ENCODE measurements around the gene OR2AE1.

Gene OR2AE1

DNA sequence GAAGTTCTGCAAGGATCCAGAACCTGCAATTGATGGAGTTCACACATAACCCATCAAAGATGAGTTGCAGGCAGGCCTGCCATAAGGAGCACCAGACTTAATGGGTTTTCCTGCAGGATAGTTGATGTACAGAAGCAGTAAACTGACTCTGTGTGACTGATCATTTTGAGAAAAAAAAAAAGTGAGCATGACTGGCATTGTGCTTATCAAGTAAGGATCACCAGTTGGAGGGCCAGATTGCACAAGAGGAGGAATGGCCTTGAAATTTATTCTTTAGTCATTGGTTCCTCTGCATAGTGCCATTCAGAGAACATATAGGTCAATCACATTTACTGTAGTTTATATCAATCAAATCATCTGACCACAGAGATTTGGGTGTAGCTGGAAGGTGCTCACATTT is 45.2 kb downstream of the OR2AE1 start:
- TF ChIP-seq, protein P1, sequence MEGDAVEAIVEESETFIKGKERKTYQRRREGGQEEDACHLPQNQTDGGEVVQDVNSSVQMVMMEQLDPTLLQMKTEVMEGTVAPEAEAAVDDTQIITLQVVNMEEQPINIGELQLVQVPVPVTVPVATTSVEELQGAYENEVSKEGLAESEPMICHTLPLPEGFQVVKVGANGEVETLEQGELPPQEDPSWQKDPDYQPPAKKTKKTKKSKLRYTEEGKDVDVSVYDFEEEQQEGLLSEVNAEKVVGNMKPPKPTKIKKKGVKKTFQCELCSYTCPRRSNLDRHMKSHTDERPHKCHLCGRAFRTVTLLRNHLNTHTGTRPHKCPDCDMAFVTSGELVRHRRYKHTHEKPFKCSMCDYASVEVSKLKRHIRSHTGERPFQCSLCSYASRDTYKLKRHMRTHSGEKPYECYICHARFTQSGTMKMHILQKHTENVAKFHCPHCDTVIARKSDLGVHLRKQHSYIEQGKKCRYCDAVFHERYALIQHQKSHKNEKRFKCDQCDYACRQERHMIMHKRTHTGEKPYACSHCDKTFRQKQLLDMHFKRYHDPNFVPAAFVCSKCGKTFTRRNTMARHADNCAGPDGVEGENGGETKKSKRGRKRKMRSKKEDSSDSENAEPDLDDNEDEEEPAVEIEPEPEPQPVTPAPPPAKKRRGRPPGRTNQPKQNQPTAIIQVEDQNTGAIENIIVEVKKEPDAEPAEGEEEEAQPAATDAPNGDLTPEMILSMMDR (IDR thresholded peaks at IDR 0.05; ENCODE audit: low read length, missing control alignments), result no peak
- H3K4me3 ChIP-seq (replicated peaks; ENCODE audit: low read depth, low read length), result no peak overlapping the region
- DNase-seq (ENCODE audit: low read depth), result no peak

GRCh38 chr7:99829524-99830160 is 47.2 kb downstream of the OR2AE1 start:
- no peak for DNase-seq (ENCODE audit: low read depth)
- H3K4me3 ChIP-seq (replicated peaks; ENCODE audit: low read depth, low read length), result no peak overlapping the region
- TF ChIP-seq, protein P1 (IDR thresholded peaks at IDR 0.05; ENCODE audit: low read length, missing control alignments), result no peak

GRCh38 chr7:99828811-99829210 is 48.0 kb downstream of the OR2AE1 start:
- no peak overlapping the region for H3K4me3 ChIP-seq (replicated peaks; ENCODE audit: low read depth, low read length)
- no peak for DNase-seq (ENCODE audit: low read depth)
- TF ChIP-seq, protein P1 (IDR thresholded peaks at IDR 0.05; ENCODE audit: low read length, missing control alignments), result no peak

- TF ChIP-seq, protein P1 (IDR thresholded peaks at IDR 0.05; ENCODE audit: low read length, missing control alignments), result no peak
- no peak overlapping the region for H3K4me3 ChIP-seq (replicated peaks; ENCODE audit: low read depth, low read length)
- DNase-seq (ENCODE audit: low read depth), result no peak
Measured at GRCh38 chr7:99827040-99827778, 49.6 kb downstream of the OR2AE1 start.

All from fibroblast of pulmonary artery (primary cell).